ENCODE data around the gene CAB39L. TPM values are rescaled to one million over a fixed set of nuclear protein-coding genes. Genes with fewer than 3 reads are reported as not detected.
"Not testable (repeated sequence)": the region's sequence is repeated elsewhere in the genome, so short reads cannot be mapped to it uniquely, and the experiment has no call there.

Gene CAB39L
- total and polyA plus RNA-seq, 3 donors from 2014 or later: 23.2 to 46.9 (median 26.0) TPM

- 53 to 79% methylated on average over 7 of the region's 7 CpGs for WGBS, 2 donors
- peaks cover 52% of the 10 kb centered on the region for H3K4me1 ChIP-seq
- intact Hi-C loops (cut with DNase I; ENCODE audit: low total_unique reads): no loop called here
- peak overlapping the region; percentile 74 to 77 for H3K27ac ChIP-seq
- peak; percentile 92 for DNase-seq
- no peaks in the 10 kb centered on the region for H3K9me3 ChIP-seq
- TF ChIP-seq CTCF (IDR thresholded peaks at IDR 0.05) (no peak), POLR2A (IDR thresholded peaks at IDR 0.05) (no peak)
- H3K4me3 ChIP-seq: no peak overlapping the region
- H3K36me3 ChIP-seq (ENCODE audit: low read depth, missing control alignments): no peaks in the 10 kb centered on the region
- H3K27me3 ChIP-seq: no peaks in the 10 kb centered on the region
Measured at GRCh38 chr13:49298903-49299605, 144.8 kb downstream of the CAB39L start.

- intact Hi-C loops (cut with DNase I; ENCODE audit: low total_unique reads): no loop called here
- H3K27me3 ChIP-seq: no peaks in the 10 kb centered on the region
Measured at GRCh38 chr13:49298416-49298815, 145.4 kb downstream of the CAB39L start.

GRCh38 chr13:49297338-49297737, 146.5 kb downstream of the CAB39L start:
- no peaks in the 10 kb centered on the region for H3K36me3 ChIP-seq (ENCODE audit: low read depth, missing control alignments)
- H3K4me3 ChIP-seq: no peak overlapping the region
- no peaks in the 10 kb centered on the region for H3K9me3 ChIP-seq
- peak overlapping the region; percentile 8 to 56 for H3K27ac ChIP-seq
- intact Hi-C loops (cut with DNase I; ENCODE audit: low total_unique reads): no loop called here
- DNase-seq: no peak
- no peaks in the 10 kb centered on the region for H3K27me3 ChIP-seq
- 40 to 82% methylated on average over 1 to 4 of the region's 4 CpGs for WGBS, 2 donors
- TF ChIP-seq POLR2A (IDR thresholded peaks at IDR 0.05) (no peak), CTCF (IDR thresholded peaks at IDR 0.05) (no peak)
- peaks cover 39% of the 10 kb centered on the region for H3K4me1 ChIP-seq

More at GRCh38 chr13:49298416-49298815, 145.4 kb downstream of the CAB39L start:
- peaks cover 46% of the 10 kb centered on the region for H3K4me1 ChIP-seq
- H3K27ac ChIP-seq: peak overlapping the region in 1 of 2 donors; percentile 8
- no peak for DNase-seq
- no peaks in the 10 kb centered on the region for H3K36me3 ChIP-seq (ENCODE audit: low read depth, missing control alignments)
- no peak overlapping the region for H3K4me3 ChIP-seq
- H3K9me3 ChIP-seq: no peaks in the 10 kb centered on the region
- TF ChIP-seq CTCF (IDR thresholded peaks at IDR 0.05): no peak

GRCh38 chr13:49296659-49297058, 147.2 kb downstream of the CAB39L start:
- intact Hi-C loops (cut with DNase I; ENCODE audit: low total_unique reads): no loop called here
- no peaks in the 10 kb centered on the region for H3K36me3 ChIP-seq (ENCODE audit: low read depth, missing control alignments)
- 58 to 87% methylated on average over 2 of the region's 2 CpGs for WGBS, 2 donors
- no peaks in the 10 kb centered on the region for H3K27me3 ChIP-seq
- no peaks in the 10 kb centered on the region for H3K9me3 ChIP-seq
- no peak overlapping the region for H3K4me3 ChIP-seq
- H3K27ac ChIP-seq: peak overlapping the region; percentile 17 to 45
- DNase-seq: no peak
- TF ChIP-seq CTCF (IDR thresholded peaks at IDR 0.05) (no peak), POLR2A (IDR thresholded peaks at IDR 0.05) (no peak)
- H3K4me1 ChIP-seq: peaks cover 38% of the 10 kb centered on the region

- intact Hi-C loops (cut with DNase I; ENCODE audit: low total_unique reads): no loop called here
- peaks cover 23% of the 10 kb centered on the region for H3K4me1 ChIP-seq
- H3K27ac ChIP-seq: peak overlapping the region; percentile 45 to 70
- no peaks in the 10 kb centered on the region for H3K27me3 ChIP-seq
- no peaks in the 10 kb centered on the region for H3K36me3 ChIP-seq (ENCODE audit: low read depth, missing control alignments)
- H3K4me3 ChIP-seq: no peak overlapping the region
- TF ChIP-seq CTCF (IDR thresholded peaks at IDR 0.05) (no peak), POLR2A (IDR thresholded peaks at IDR 0.05) (no peak)
- H3K9me3 ChIP-seq: no peaks in the 10 kb centered on the region
- DNase-seq: peak; percentile 68
- WGBS, 2 donors: 31 to 44% methylated on average over 6 of the region's 6 CpGs
Measured at GRCh38 chr13:49295244-49295643, 148.6 kb downstream of the CAB39L start.

GRCh38 chr13:49294723-49295122, 149.1 kb downstream of the CAB39L start:
- H3K27me3 ChIP-seq; H3K9me3 ChIP-seq; H3K36me3 ChIP-seq (ENCODE audit: low read depth, missing control alignments); intact Hi-C loops (cut with DNase I; ENCODE audit: low total_unique reads); DNase-seq; H3K4me3 ChIP-seq: not testable (repeated sequence)
- Histone ChIP-seq H3K27ac (peak overlapping the region; percentile 45 to 70), H3K4me1 (peaks cover 18% of the 10 kb centered on the region)
- WGBS, 2 donors: 94 to 95% methylated on average over 6 of the region's 6 CpGs
